Cardiac fibroblast (primary cell): ENCODE data around the gene CD9.
"Not testable (repeated sequence)": the region's sequence is repeated elsewhere in the genome, so short reads cannot be mapped to it uniquely, and the experiment has no call there.

Source experiments
- DNase-seq, 2 donors: peaks; one replicate each; pipeline versions ENCODE4 v3.0.0 to v3.0.0-alpha.2; 2010; ENCODE audit warnings: low read depth in 2 of 2
- H3K4me3 ChIP-seq, 2 donors: replicated peaks in 1 of 2; 1 replicate in 1 of 2; 2 replicates in 1 of 2; pipeline ENCODE4 v1.5.1; 2011; ENCODE audit warnings: low read depth in 2 of 2, low read length in 2 of 2, mild to moderate bottlenecking in 2 of 2, moderate library complexity in 1 of 2
- CTCF ChIP-seq: IDR thresholded peaks from one replicate; pipeline ENCODE4 v1.5.1; 2011; ENCODE audit warnings: low read depth, mild to moderate bottlenecking, low read length, inconsistent platforms

CD9 gene

GRCh38 chr12:6181583-6182278 is 18.5 kb upstream of the CD9 start:
- DNase-seq, result no peak
- no peak for TF ChIP-seq CTCF
- no peak overlapping the region for H3K4me3 ChIP-seq

- TF ChIP-seq CTCF, result no peak
- H3K4me3 ChIP-seq, result no peak overlapping the region
- peak; percentile 76 to 94 for DNase-seq
Observed at GRCh38 chr12:6182279-6182898, 17.8 kb upstream of the CD9 start.

GRCh38 chr12:6183689-6184428 is 16.3 kb upstream of the CD9 start:
- DNase-seq, result peak; percentile 53 to 64
- no peak overlapping the region for H3K4me3 ChIP-seq
- no peak for TF ChIP-seq CTCF

- TF ChIP-seq CTCF, result no peak
- DNase-seq, result no peak
- H3K4me3 ChIP-seq, result no peak overlapping the region
Observed at GRCh38 chr12:6185961-6186827, 14.0 kb upstream of the CD9 start.

GRCh38 chr12:6187948-6188793 is 12.0 kb upstream of the CD9 start:
- DNase-seq, result no peak
- TF ChIP-seq CTCF, result no peak
- H3K4me3 ChIP-seq, result no peak overlapping the region

- TF ChIP-seq CTCF, result no peak
- H3K4me3 ChIP-seq, result no peak overlapping the region
- DNase-seq, result no peak
Observed at GRCh38 chr12:6189028-6189427, 11.2 kb upstream of the CD9 start.

- not testable (repeated sequence) for H3K4me3 ChIP-seq, DNase-seq
Observed at GRCh38 chr12:6189952-6190598, 10.1 kb upstream of the CD9 start.

- H3K4me3 ChIP-seq, DNase-seq: not testable (repeated sequence)
Observed at GRCh38 chr12:6190767-6191530, 9.3 kb upstream of the CD9 start.
